WERI-Rb-1 (cell line): ENCODE data around the gene BRAF.
A peak's percentile ranks its signal among the peaks of the same experiment; 100 is the strongest.
"Not testable (repeated sequence)": the region's sequence is repeated elsewhere in the genome, so short reads cannot be mapped to it uniquely, and the experiment has no call there.

Source experiments
- DNase-seq: peaks from one replicate; pipeline ENCODE4 v3.0.0-alpha.2; 2020
- H3K27ac ChIP-seq: fragments of 250-450 bp; sonication (Bioruptor Pico); 2 replicates; pipeline ENCODE4 v1.5.1; 2020; ENCODE audit warnings: mild to moderate bottlenecking, moderate library complexity
- H3K27me3 ChIP-seq: fragments of 250-450 bp; sonication (Bioruptor Pico); 2 replicates; pipeline ENCODE4 v1.5.1; 2021; ENCODE audit warnings: mild to moderate bottlenecking, low read depth, moderate library complexity; ENCODE audit not compliant: insufficient read depth, severe bottlenecking
- H3K36me3 ChIP-seq: fragments of 250-450 bp; sonication (Bioruptor Pico); 2 replicates; pipeline ENCODE4 v1.5.1; 2020; ENCODE audit warnings: mild to moderate bottlenecking, moderate library complexity
- H3K4me3 ChIP-seq: 2 replicates; pipeline ENCODE4 v1.5.1; 2011; ENCODE audit warnings: low read depth, mild to moderate bottlenecking, control low read depth, low read length
- H3K9me3 ChIP-seq: fragments of 250-450 bp; sonication (Bioruptor Pico); 2 replicates; pipeline ENCODE4 v1.5.1; 2021; ENCODE audit warnings: mild to moderate bottlenecking, moderate library complexity; ENCODE audit not compliant: severe bottlenecking
- CTCF ChIP-seq: IDR thresholded peaks from 2 replicates; pipeline ENCODE4 v1.5.1; 2011; ENCODE audit warnings: low read depth, mild to moderate bottlenecking, control low read depth, inconsistent platforms, low read length

The BRAF gene

DNA sequence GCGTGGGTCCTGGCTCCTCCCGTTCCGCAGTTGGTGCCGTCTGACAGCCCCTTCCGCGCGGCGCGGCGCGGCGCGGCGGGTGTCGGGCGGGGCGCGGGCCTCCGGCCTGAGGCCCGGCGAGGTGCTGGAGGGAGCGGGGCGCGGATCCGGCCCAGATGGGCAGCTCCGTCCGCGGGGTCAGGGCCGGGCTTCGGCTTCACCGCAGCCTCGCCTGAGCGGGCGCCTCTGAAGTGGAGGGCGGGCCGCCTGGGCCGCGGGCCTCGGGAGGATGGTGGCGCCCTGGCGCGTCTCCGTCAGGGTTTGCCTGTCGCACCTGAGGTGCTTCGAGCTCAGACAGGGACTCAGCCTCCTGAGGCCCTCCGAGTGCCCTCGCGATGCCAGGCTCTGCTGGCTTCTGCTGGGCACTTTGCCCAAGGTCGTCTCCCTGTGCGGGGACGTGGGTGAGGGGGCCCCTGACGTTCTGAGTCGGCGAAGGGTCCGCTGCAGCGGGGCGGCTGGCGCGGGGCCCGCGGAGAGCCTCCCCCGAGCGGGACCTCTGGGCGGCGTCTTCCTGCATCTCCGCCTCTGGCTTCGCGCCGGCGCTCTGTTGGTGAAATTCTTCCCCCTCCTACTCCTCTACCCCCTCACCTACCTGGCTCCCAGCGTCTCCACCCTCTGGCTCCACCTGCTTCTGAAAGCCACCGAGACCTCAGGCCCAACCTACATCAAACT, 251.5 kb downstream of the BRAF start:
- peak overlapping the region; percentile 76 for H3K4me3 ChIP-seq
- peaks cover 22% of the 10 kb centered on the region for H3K36me3 ChIP-seq
- peak; percentile 47 for DNase-seq
- TF ChIP-seq CTCF: no peak
- no peaks in the 10 kb centered on the region for H3K9me3 ChIP-seq
- peak overlapping the region; percentile 64 for H3K27ac ChIP-seq
- H3K27me3 ChIP-seq: no peaks in the 10 kb centered on the region

GRCh38 chr7:140672382-140673062, 252.2 kb downstream of the BRAF start, which contains the start of gene ADCK2:
Gene ADCK2, plus strand, starts transcription at chr7:140672945. Its CDS starts 386 bp downstream, at chr7:140673331.
- no peaks in the 10 kb centered on the region for H3K27me3 ChIP-seq
- no peaks in the 10 kb centered on the region for H3K9me3 ChIP-seq
- H3K36me3 ChIP-seq: peaks cover 16% of the 10 kb centered on the region
- peak; percentile 67 for DNase-seq
- TF ChIP-seq CTCF: no peak
- peak within 1 kb of the TSS; percentile 64 for H3K27ac ChIP-seq
- peak within 1 kb of the TSS; percentile 76 for H3K4me3 ChIP-seq

DNA sequence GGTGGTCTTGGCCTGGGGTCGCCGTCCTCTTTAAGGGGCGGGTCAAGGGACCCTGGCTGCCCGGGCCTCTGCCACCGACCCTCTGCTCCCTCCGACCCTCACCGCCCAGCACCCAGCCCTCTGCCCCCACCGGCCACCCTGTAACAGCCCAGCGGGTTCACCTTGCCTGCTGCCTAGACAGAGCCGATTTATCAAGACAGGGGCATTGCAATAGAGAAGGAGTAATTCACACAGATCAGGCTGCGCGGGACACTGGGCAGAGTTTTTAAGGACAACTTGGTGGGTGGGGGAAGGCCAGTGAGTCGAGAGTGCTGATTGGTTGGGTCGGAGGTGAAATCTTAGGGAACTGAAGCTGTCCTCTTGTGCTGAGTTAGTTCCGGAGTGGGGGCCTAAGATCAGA, 252.8 kb downstream of the BRAF start:
- peak; percentile 37 for DNase-seq
- H3K27me3 ChIP-seq: no peaks in the 10 kb centered on the region
- H3K4me3 ChIP-seq: peak overlapping the region; percentile 42
- no peak for TF ChIP-seq CTCF
- H3K9me3 ChIP-seq: no peaks in the 10 kb centered on the region
- H3K36me3 ChIP-seq: peaks cover 14% of the 10 kb centered on the region
- 0 out of 2 replicates have a peak overlapping the region, but pooled peaks have one; percentile 21 for H3K27ac ChIP-seq

DNA sequence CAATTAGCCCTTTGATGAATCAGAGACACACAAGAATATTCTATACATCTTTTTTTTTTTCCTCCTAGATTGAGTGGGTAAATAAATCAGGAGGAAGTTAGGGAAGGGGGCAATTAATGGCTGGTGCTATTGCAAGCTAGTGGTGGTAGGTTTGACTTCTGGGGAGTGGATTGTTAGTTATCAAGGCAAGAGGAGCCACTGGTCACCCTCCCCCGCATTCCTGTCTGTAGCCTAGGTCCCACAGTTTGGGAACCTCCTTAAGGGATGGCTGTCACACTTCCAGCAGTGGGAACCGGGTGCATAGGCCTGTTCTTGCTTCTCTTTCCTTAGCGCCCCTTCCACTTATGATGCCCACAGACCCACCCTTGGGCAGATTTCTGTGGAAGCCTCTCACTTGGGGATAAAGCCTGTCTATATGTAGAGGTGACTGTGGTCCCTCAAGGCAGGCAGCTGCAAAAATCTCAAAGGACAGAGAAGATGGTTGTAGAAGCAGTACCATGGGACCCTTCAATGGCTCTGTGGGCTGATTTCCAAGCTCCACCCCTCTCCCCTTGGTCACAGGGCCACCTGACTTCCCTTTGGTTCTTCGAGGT, 254.3 kb downstream of the BRAF start:
- Histone ChIP-seq H3K4me3 (no peak overlapping the region), H3K27me3 (no peaks in the 10 kb centered on the region), H3K9me3 (no peaks in the 10 kb centered on the region), H3K36me3 (no peaks in the 10 kb centered on the region), H3K27ac (no peak overlapping the region)
- no peak for DNase-seq
- no peak for TF ChIP-seq CTCF

- not testable (repeated sequence) for H3K9me3 ChIP-seq, DNase-seq, H3K27me3 ChIP-seq, H3K36me3 ChIP-seq, H3K4me3 ChIP-seq, H3K27ac ChIP-seq
These were observed 254.9 kb downstream of the BRAF start for GRCh38 chr7:140669862-140670261.

DNA sequence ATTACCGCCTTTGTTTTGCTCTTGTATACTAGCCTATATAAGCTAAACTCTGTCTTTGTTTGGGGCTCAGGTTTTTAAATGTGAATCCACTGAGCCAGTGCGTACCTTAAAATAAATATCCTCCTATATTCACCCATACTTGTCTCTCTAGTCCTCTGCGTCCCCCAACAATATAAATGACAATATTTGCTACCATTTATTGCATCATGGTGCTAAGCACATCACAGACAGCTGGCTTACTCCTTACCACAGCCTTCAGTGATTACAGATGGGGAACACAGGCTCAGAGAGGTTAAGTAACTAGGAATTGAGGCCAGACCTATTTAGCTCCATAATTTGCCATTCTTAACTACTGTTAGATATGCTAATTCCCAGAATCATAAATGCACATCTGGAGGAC, 255.4 kb downstream of the BRAF start:
- no peak for DNase-seq
- H3K27me3 ChIP-seq: no peaks in the 10 kb centered on the region
- no peaks in the 10 kb centered on the region for H3K36me3 ChIP-seq
- no peak for TF ChIP-seq CTCF
- no peak overlapping the region for H3K4me3 ChIP-seq
- H3K27ac ChIP-seq: no peak overlapping the region
- H3K9me3 ChIP-seq: no peaks in the 10 kb centered on the region
